CD4-positive, alpha-beta T cell treated with Interleukin-4 for 4 hours (primary cell): ENCODE measurements around the gene TMC3.

Experiments used
- DNase-seq: peaks from one replicate; pipeline ENCODE4 v3.0.0-alpha.2; 2020

Gene TMC3

GRCh38 chr15:81321667-81322066 is 52.3 kb downstream of the TMC3 start:
- DNase-seq: no peak

GRCh38 chr15:81317642-81318017 is 56.4 kb downstream of the TMC3 start:
- DNase-seq: no peak

- no peak for DNase-seq
Measured at GRCh38 chr15:81316267-81316666, 57.7 kb downstream of the TMC3 start.

GRCh38 chr15:81315452-81316175 is 58.4 kb downstream of the TMC3 start:
- DNase-seq: no peak

GRCh38 chr15:81314378-81314777 is 59.6 kb downstream of the TMC3 start:
- no peak for DNase-seq

GRCh38 chr15:81313686-81314085 is 60.3 kb downstream of the TMC3 start:
- DNase-seq: no peak

GRCh38 chr15:81312790-81313543 is 61.0 kb downstream of the TMC3 start:
- DNase-seq: no peak

GRCh38 chr15:81311752-81312464 is 62.1 kb downstream of the TMC3 start:
- DNase-seq: no peak

- DNase-seq: no peak
Measured at GRCh38 chr15:81310480-81310879, 63.5 kb downstream of the TMC3 start.

GRCh38 chr15:81309647-81310450 is 64.2 kb downstream of the TMC3 start:
- DNase-seq: no peak

- no peak for DNase-seq
Measured at GRCh38 chr15:81308260-81308659, 65.8 kb downstream of the TMC3 start.

- DNase-seq: no peak
Measured at GRCh38 chr15:81304226-81304625, 69.8 kb downstream of the TMC3 start.

GRCh38 chr15:81303244-81304225 is 70.5 kb downstream of the TMC3 start:
- DNase-seq: peak; percentile 39

- no peak for DNase-seq
Measured at GRCh38 chr15:81302701-81303109, 71.3 kb downstream of the TMC3 start.

GRCh38 chr15:81301815-81302399 is 72.1 kb downstream of the TMC3 start:
- peak; percentile 34 for DNase-seq

- no peak for DNase-seq
Measured at GRCh38 chr15:81301385-81301784, 72.6 kb downstream of the TMC3 start.

- no peak for DNase-seq
Measured at GRCh38 chr15:81299630-81300273, 74.3 kb downstream of the TMC3 start.

- DNase-seq: no peak
Measured at GRCh38 chr15:81299156-81299555, 74.9 kb downstream of the TMC3 start.

- no peak for DNase-seq
Measured at GRCh38 chr15:81298611-81299010, 75.4 kb downstream of the TMC3 start.
